IMR-90 (cell line): ENCODE results near the gene CLOCK. TPM values are rescaled to one million over a fixed set of nuclear protein-coding genes. Genes with fewer than 3 reads are reported as not detected.

Experiments used
- ATAC-seq: fragments of 200-7000 bp; cut with Tn5 transposase; 2 replicates; pipeline ENCODE4 v1.9.1; 2020; ENCODE audit warnings: low read depth, mild to moderate bottlenecking, moderate library complexity
- BruUV-seq: library from RNA; stranded (reverse); fragments of 400-500 nt; replicated peaks from 2 replicates; lab custom pipeline; 2021; lab: Mats Ljungman, UMichigan
- CTCF ChIA-PET: fragments of 300-600 bp; formaldehyde crosslinking; extraction: SDS; loops from one replicate; lab custom pipeline; 2021; ENCODE audit warnings: antibody characterized with exemption; lab: Yijun Ruan, JAX
- POLR2A ChIA-PET: fragments of 300-600 bp; sonication (Branson Sonifier 250); formaldehyde crosslinking; loops from one replicate; lab custom pipeline; 2022; ENCODE audit warnings: antibody characterized with exemption; ENCODE audit not compliant: unreplicated experiment; lab: Charles Lee
- DNase-seq: peaks from one replicate; pipeline ENCODE4 v3.0.0; 2013
- H2AFZ ChIP-seq: replicated peaks from 2 replicates; pipeline ENCODE3; 2013; ENCODE audit warnings: low read length, mild to moderate bottlenecking; ENCODE audit not compliant: poor library complexity
- H2AK5ac ChIP-seq: 2 replicates; pipeline ENCODE4 v1.6.1; 2013; ENCODE audit warnings: low read depth, low read length, inconsistent platforms
- H2AK9ac ChIP-seq: replicated peaks from 2 replicates; pipeline ENCODE3; 2013; ENCODE audit warnings: mild to moderate bottlenecking, low read depth, low read length, moderate library complexity; ENCODE audit not compliant: poor library complexity
- H2BK120ac ChIP-seq: 2 replicates; pipeline ENCODE4 v1.6.1; 2013; ENCODE audit warnings: low read depth, low read length, inconsistent platforms
- H2BK15ac ChIP-seq: 3 replicates; pipeline ENCODE4 v1.6.1; 2013; ENCODE audit warnings: low read depth, low read length, inconsistent platforms
- H2BK20ac ChIP-seq: 2 replicates; pipeline ENCODE4 v1.6.1; 2013; ENCODE audit warnings: low read depth, mild to moderate bottlenecking, inconsistent platforms, low read length, moderate library complexity
- H2BK5ac ChIP-seq: 2 replicates; pipeline ENCODE4 v1.6.1; 2013; ENCODE audit warnings: mild to moderate bottlenecking, low read depth, low read length, inconsistent platforms; ENCODE audit not compliant: poor library complexity, severe bottlenecking
- H3K14ac ChIP-seq: replicated peaks from 2 replicates; pipeline ENCODE4 v1.6.1; 2013; ENCODE audit warnings: low read depth, low read length, inconsistent platforms
- H3K18ac ChIP-seq: 2 replicates; pipeline ENCODE4 v1.6.1; 2013; ENCODE audit warnings: low read depth, low read length, control low read depth
- H3K23ac ChIP-seq: 2 replicates; pipeline ENCODE4 v1.6.1; 2013; ENCODE audit warnings: low read depth, low read length, inconsistent platforms
- H3K27ac ChIP-seq: 2 replicates; pipeline ENCODE4 v1.5.1; 2013; ENCODE audit warnings: mild to moderate bottlenecking, control low read depth, low read length; ENCODE audit not compliant: insufficient read depth
- H3K27me3 ChIP-seq: 2 replicates; pipeline ENCODE4 v1.6.1; 2013; ENCODE audit warnings: low read length; ENCODE audit not compliant: control insufficient read depth, insufficient read depth
- H3K36me3 ChIP-seq: 2 replicates; pipeline ENCODE4 v1.6.1; 2013; ENCODE audit warnings: low read length, mixed read lengths; ENCODE audit not compliant: control insufficient read depth, insufficient read depth
- H3K4ac ChIP-seq: 2 replicates; pipeline ENCODE4 v1.6.1; 2013; ENCODE audit warnings: low read depth, low read length, inconsistent platforms
- H3K4me1 ChIP-seq: 2 replicates; pipeline ENCODE4 v1.6.1; 2013; ENCODE audit warnings: low read length, mixed read lengths; ENCODE audit not compliant: control insufficient read depth, insufficient read depth
- H3K4me2 ChIP-seq: 2 replicates; pipeline ENCODE4 v1.6.1; 2013; ENCODE audit warnings: low read depth, mild to moderate bottlenecking, control low read depth, low read length, moderate library complexity
- H3K4me3 ChIP-seq: 2 replicates; pipeline ENCODE4 v1.5.1; 2013; ENCODE audit warnings: low read depth, mild to moderate bottlenecking, control low read depth, low read length, moderate library complexity; ENCODE audit not compliant: insufficient read depth
- H3K56ac ChIP-seq: 2 replicates; pipeline ENCODE4 v1.6.1; 2013; ENCODE audit warnings: low read length, inconsistent platforms; ENCODE audit not compliant: insufficient read depth; ENCODE audit errors: extremely low read depth
- H3K79me1 ChIP-seq, 2 experiments: 2 replicates each; pipeline ENCODE4 v1.6.1; 2013; ENCODE audit warnings: low read length in 2 of 2, inconsistent platforms in 1 of 2, low read depth in 1 of 2
- H3K9ac ChIP-seq: 2 replicates; pipeline ENCODE4 v1.6.1; 2013; ENCODE audit warnings: low read depth, low read length, control low read depth
- H3K9me1 ChIP-seq: 2 replicates; pipeline ENCODE4 v1.6.1; 2013; ENCODE audit warnings: low read length, inconsistent platforms; ENCODE audit not compliant: insufficient read depth
- H3K9me3 ChIP-seq: 2 replicates; pipeline ENCODE4 v1.6.1; 2013; ENCODE audit warnings: low read length; ENCODE audit not compliant: control insufficient read depth, insufficient read depth
- H4K20me1 ChIP-seq: 2 replicates; pipeline ENCODE4 v1.6.1; 2013; ENCODE audit warnings: low read length, inconsistent platforms; ENCODE audit not compliant: insufficient read depth
- H4K5ac ChIP-seq: 2 replicates; pipeline ENCODE4 v1.6.1; 2013; ENCODE audit warnings: mild to moderate bottlenecking, low read depth, low read length, control low read depth
- H4K8ac ChIP-seq, 2 experiments: 2 replicates each; pipeline ENCODE4 v1.6.1; 2013; ENCODE audit warnings: low read depth in 2 of 2, low read length in 2 of 2, control low read depth in 1 of 2, inconsistent platforms in 1 of 2
- H4K91ac ChIP-seq: 2 replicates; pipeline ENCODE4 v1.6.1; 2013; ENCODE audit warnings: low read depth, low read length, inconsistent platforms; ENCODE audit not compliant: insufficient read depth
- BHLHE40 ChIP-seq: fragments of 150-350 bp; IDR thresholded peaks from 2 replicates; pipeline ENCODE4 v1.6.1; 2016; ENCODE audit warnings: mild to moderate bottlenecking, low read depth, low read length
- CEBPB ChIP-seq: IDR thresholded peaks from 2 replicates; pipeline ENCODE4 v1.6.1; 2012; ENCODE audit warnings: low read depth, low read length, improper control_type of control experiment
- CHD1 ChIP-seq: IDR thresholded peaks from 2 replicates; pipeline ENCODE4 v1.6.1; 2012; ENCODE audit warnings: low read depth, low read length, improper control_type of control experiment
- ELK1 ChIP-seq: fragments of 150-350 bp; IDR thresholded peaks from 2 replicates; pipeline ENCODE4 v1.6.1; 2016; ENCODE audit warnings: low read depth, mild to moderate bottlenecking, low read length, moderate library complexity, borderline replicate concordance
- FOS ChIP-seq: fragments of 150-350 bp; IDR thresholded peaks from 2 replicates; pipeline ENCODE4 v1.6.1; 2016; ENCODE audit warnings: low read depth, low read length
- MAFK ChIP-seq: IDR thresholded peaks from 2 replicates; pipeline ENCODE4 v1.6.1; 2012; ENCODE audit warnings: low read depth, low read length, improper control_type of control experiment
- MAZ ChIP-seq: IDR thresholded peaks from 2 replicates; pipeline ENCODE4 v1.6.1; 2012; ENCODE audit warnings: low read depth, mild to moderate bottlenecking, low read length, improper control_type of control experiment, moderate library complexity, borderline replicate concordance
- MXI1 ChIP-seq: IDR thresholded peaks from 2 replicates; pipeline ENCODE4 v1.6.1; 2012; ENCODE audit warnings: low read depth, mild to moderate bottlenecking, low read length, moderate library complexity, borderline replicate concordance
- NFE2L2 ChIP-seq: fragments of 150-350 bp; IDR thresholded peaks from 2 replicates; pipeline ENCODE4 v1.6.1; 2016; ENCODE audit warnings: low read depth, mild to moderate bottlenecking, low read length
- POLR2A ChIP-seq: IDR thresholded peaks from 2 replicates; pipeline ENCODE4 v1.6.1; 2012; ENCODE audit warnings: mild to moderate bottlenecking, low read depth, low read length
- RAD21 ChIP-seq: IDR thresholded peaks from 2 replicates; pipeline ENCODE4 v1.6.1; 2012; ENCODE audit warnings: low read length, improper control_type of control experiment
- RCOR1 ChIP-seq: IDR thresholded peaks from 2 replicates; pipeline ENCODE4 v1.6.1; 2012; ENCODE audit warnings: mild to moderate bottlenecking, low read length, improper control_type of control experiment; ENCODE audit not compliant: insufficient replicate concordance
- RFX5 ChIP-seq: IDR thresholded peaks from 2 replicates; pipeline ENCODE4 v1.8.0; 2012; ENCODE audit warnings: low read depth, mild to moderate bottlenecking, low read length, moderate library complexity
- SMC3 ChIP-seq: fragments of 150-350 bp; IDR thresholded peaks from 2 replicates; pipeline ENCODE4 v1.6.1; 2016; ENCODE audit warnings: low read depth, mild to moderate bottlenecking, antibody characterized with exemption, low read length, moderate library complexity
- USF2 ChIP-seq: fragments of 150-350 bp; IDR thresholded peaks from 2 replicates; pipeline ENCODE4 v1.6.1; 2017; ENCODE audit warnings: mild to moderate bottlenecking, antibody characterized with exemption, low read length, low read depth
- WGBS, 2 experiments: methylation state at CpG; one replicate each; pipeline versions ENCODE4 v1.1.5 to v1.1.7; 2013; ENCODE audit warnings: missing lambda C conversion rate in 2 of 2; ENCODE audit not compliant: insufficient read length in 1 of 2; ENCODE audit errors: extremely low coverage in 2 of 2; 5-methylcytosine and 5-hydroxymethylcytosine counted together
- dilution Hi-C: fragments of 300-500 bp; cut with HindIII; formaldehyde crosslinking; loops from one replicate; pipeline ENCODE4 v1.14.3; 2018; ENCODE audit warnings: low sequenced_read_pairs; ENCODE audit not compliant: unreplicated experiment
- in situ Hi-C: fragments of 300-500 bp; cut with MboI; formaldehyde crosslinking; loops from 3 replicates; pipeline ENCODE4 v1.14.3; 2019; ENCODE audit warnings: low sequenced_read_pairs, inconsistent platforms, mixed read lengths
- intact Hi-C: fragments of 100-400 bp; cut with micrococcal nuclease; formaldehyde crosslinking; loops from 2 replicates; pipeline ENCODE4 v1.10.0; 2022
- polyA plus RNA-seq, 3 experiments: library from polyadenylated mRNA; depleted of rRNA; stranded (reverse); fragments of >200 nt; gene quantifications; 2 replicates each; pipeline ENCODE4 v1.2.3, GENCODE V29; 2012; ENCODE audit warnings: low replicate concordance in 1 of 3
- total RNA-seq: library from RNA; depleted of rRNA; stranded (reverse); fragments of >200 nt; gene quantifications from 2 replicates; pipeline ENCODE4 v1.2.3, GENCODE V29; 2012
- TF ChIP-seq, protein P1 (sequence below): conservative IDR thresholded peaks from 2 replicates; pipeline ENCODE4 v1.5.1; 2012; ENCODE audit warnings: mild to moderate bottlenecking, low read depth, low read length, improper control_type of control experiment

Gene CLOCK
- total and polyA plus RNA-seq, 2 of the 4 experiments (the other 2 are of a cell fraction): 7.3 to 53.4 TPM

GRCh38 chr4:55469979-55470378, 76.7 kb downstream of the CLOCK start:
- H2BK15ac ChIP-seq: no peak overlapping the region
- dilution Hi-C loops (no loop called here), in situ Hi-C loops (no loop called here), intact Hi-C loops (loop anchor here (5.0 kb wide), 1 partner anchor 42 kb away; no protein-coding TSS in a partner anchor)
- H2AK5ac ChIP-seq: no peak overlapping the region
- H3K23ac ChIP-seq: no peak overlapping the region
- no peak overlapping the region for H4K91ac ChIP-seq
- H2BK20ac ChIP-seq: no peak overlapping the region
- H3K18ac ChIP-seq: no peak overlapping the region
- H2AFZ ChIP-seq: no peak overlapping the region
- no peak for TF ChIP-seq MAFK
- no peak for TF ChIP-seq CHD1
- no peak for TF ChIP-seq RFX5
- no peak for TF ChIP-seq USF2
- TF ChIP-seq POLR2A: no peak
- TF ChIP-seq FOS: no peak
- TF ChIP-seq MAZ: no peak
- no peak for TF ChIP-seq NFE2L2
- no peak for TF ChIP-seq BHLHE40
- TF ChIP-seq CEBPB: no peak
- TF ChIP-seq ELK1: no peak
- no peak for TF ChIP-seq RAD21
- TF ChIP-seq RCOR1: no peak
- no peak for TF ChIP-seq MXI1
- no peak for TF ChIP-seq SMC3
- TF ChIP-seq, protein P1, sequence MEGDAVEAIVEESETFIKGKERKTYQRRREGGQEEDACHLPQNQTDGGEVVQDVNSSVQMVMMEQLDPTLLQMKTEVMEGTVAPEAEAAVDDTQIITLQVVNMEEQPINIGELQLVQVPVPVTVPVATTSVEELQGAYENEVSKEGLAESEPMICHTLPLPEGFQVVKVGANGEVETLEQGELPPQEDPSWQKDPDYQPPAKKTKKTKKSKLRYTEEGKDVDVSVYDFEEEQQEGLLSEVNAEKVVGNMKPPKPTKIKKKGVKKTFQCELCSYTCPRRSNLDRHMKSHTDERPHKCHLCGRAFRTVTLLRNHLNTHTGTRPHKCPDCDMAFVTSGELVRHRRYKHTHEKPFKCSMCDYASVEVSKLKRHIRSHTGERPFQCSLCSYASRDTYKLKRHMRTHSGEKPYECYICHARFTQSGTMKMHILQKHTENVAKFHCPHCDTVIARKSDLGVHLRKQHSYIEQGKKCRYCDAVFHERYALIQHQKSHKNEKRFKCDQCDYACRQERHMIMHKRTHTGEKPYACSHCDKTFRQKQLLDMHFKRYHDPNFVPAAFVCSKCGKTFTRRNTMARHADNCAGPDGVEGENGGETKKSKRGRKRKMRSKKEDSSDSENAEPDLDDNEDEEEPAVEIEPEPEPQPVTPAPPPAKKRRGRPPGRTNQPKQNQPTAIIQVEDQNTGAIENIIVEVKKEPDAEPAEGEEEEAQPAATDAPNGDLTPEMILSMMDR: no peak
- H2AK9ac ChIP-seq: no peak overlapping the region
- no peaks in the 10 kb centered on the region for H4K20me1 ChIP-seq
- peaks cover 7% of the 10 kb centered on the region; the same call in 1 of the 2 replicates for H3K9me3 ChIP-seq
- H2BK5ac ChIP-seq: no peak overlapping the region
- H2BK120ac ChIP-seq: no peak overlapping the region
- ChIA-PET CTCF (no interaction called here), POLR2A (no interaction called here)
- H3K4ac ChIP-seq: no peak overlapping the region
- WGBS, 2 experiments: no CpG with 5 or more reads among the region's 1 CpG
- ATAC-seq (no peak), DNase-seq (no peak)
- no peak overlapping the region for H3K14ac ChIP-seq
- H3K4me2 ChIP-seq: no peak overlapping the region
- no peak overlapping the region for H3K9ac ChIP-seq
- H3K27ac ChIP-seq: no peak overlapping the region
- peaks cover 6 to 14% of the 10 kb centered on the region in 2 experiments; a peak in 2 of 4 replicates for H3K79me1 ChIP-seq
- no peaks in the 10 kb centered on the region for H3K4me1 ChIP-seq
- no peak overlapping the region for H4K8ac ChIP-seq
- no peak overlapping the region for H4K5ac ChIP-seq
- no peak overlapping the region for H3K56ac ChIP-seq
- no peaks in the 10 kb centered on the region for H3K9me1 ChIP-seq
- H3K4me3 ChIP-seq: no peak overlapping the region
- peaks cover 11% of the 10 kb centered on the region for H3K36me3 ChIP-seq
- no peaks in the 10 kb centered on the region for H3K27me3 ChIP-seq
- BruUV-seq: no TSS peak
